ENCODE data around the gene TMEM176A.

The TMEM176A gene

DNA sequence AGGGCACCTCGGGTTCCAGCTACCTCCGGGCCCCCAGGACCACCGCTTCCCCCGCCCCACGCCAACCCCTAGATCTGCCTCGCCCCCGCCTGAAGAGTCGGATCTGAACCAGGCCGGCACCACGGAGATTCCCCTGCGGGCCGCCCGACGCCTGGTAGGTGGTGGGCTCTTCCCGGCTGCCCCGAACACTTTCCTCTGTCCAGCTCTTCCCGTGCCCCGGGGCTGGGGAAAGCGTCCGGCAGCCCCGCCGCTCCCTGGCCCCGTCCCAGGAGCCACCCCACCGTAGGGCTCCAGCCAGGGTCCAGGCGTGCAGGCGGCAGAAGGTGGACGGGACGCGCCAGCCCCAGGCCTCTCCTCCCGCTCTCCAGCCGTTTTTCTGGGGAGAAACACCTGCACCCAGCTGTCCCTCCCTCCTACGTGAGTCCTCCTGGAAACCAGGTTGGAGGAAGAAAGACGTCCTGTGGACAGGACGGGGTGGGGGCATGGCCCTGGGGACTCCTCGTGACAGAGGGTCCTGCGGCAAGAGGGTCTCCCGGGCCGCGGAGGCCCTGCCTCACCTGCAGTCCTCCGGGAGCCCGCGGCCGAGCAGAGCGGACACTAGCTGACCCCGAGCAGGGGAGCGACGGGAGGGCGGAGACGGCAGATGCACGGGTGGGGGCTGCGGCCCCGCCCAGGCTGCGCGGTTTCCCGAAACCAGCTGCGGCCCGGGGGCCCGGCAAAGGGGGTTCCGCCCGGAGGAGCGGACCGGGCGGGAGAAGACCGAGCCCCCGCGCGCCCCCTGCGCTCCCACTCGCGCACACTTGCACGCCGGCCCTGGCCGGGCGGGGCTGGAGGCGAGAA lies 608 bp upstream of the TMEM176A start, which contains the start of gene TMEM176B:
TSS of gene TMEM176B (minus strand) at position 624 of the 840 bp plus-strand sequence. CDS start 3,795 bp downstream, outside the sequence.
- Histone ChIP-seq H3K27me3 (no peaks in the 10 kb centered on the region), H3K4me3 (ENCODE audit: low read depth, low read length) (no peak within 1 kb of the TSS), H3K9me3 (no peaks in the 10 kb centered on the region; the same call in 1 of the 2 replicates), H3K36me3 (no peaks in the 10 kb centered on the region), H3K4me1 (no peaks in the 10 kb centered on the region)
- TF ChIP-seq, protein P1, sequence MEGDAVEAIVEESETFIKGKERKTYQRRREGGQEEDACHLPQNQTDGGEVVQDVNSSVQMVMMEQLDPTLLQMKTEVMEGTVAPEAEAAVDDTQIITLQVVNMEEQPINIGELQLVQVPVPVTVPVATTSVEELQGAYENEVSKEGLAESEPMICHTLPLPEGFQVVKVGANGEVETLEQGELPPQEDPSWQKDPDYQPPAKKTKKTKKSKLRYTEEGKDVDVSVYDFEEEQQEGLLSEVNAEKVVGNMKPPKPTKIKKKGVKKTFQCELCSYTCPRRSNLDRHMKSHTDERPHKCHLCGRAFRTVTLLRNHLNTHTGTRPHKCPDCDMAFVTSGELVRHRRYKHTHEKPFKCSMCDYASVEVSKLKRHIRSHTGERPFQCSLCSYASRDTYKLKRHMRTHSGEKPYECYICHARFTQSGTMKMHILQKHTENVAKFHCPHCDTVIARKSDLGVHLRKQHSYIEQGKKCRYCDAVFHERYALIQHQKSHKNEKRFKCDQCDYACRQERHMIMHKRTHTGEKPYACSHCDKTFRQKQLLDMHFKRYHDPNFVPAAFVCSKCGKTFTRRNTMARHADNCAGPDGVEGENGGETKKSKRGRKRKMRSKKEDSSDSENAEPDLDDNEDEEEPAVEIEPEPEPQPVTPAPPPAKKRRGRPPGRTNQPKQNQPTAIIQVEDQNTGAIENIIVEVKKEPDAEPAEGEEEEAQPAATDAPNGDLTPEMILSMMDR (IDR thresholded peaks at IDR 0.05; ENCODE audit: low read depth, low read length) = no peak
- no peak for DNase-seq

GRCh38 chr7:150801242-150801945 lies 825 bp downstream of the TMEM176A start:
- H3K4me3 ChIP-seq (ENCODE audit: low read depth, low read length) = no peak overlapping the region

GRCh38 chr7:150801946-150802771 lies 1.6 kb downstream of the TMEM176A start:
- H3K36me3 ChIP-seq = no peaks in the 10 kb centered on the region
- H3K4me3 ChIP-seq (ENCODE audit: low read depth, low read length) = no peak overlapping the region
- H3K4me1 ChIP-seq = no peaks in the 10 kb centered on the region
- no peak for DNase-seq
- no peaks in the 10 kb centered on the region for H3K27me3 ChIP-seq
- no peaks in the 10 kb centered on the region; the same call in 1 of the 2 replicates for H3K9me3 ChIP-seq
- TF ChIP-seq, protein P1 (IDR thresholded peaks at IDR 0.05; ENCODE audit: low read depth, low read length) = no peak

More at GRCh38 chr7:150801242-150801945, 825 bp downstream of the TMEM176A start:
- no peaks in the 10 kb centered on the region for H3K27me3 ChIP-seq
- TF ChIP-seq, protein P1 (IDR thresholded peaks at IDR 0.05; ENCODE audit: low read depth, low read length) = no peak
- H3K9me3 ChIP-seq = no peaks in the 10 kb centered on the region; the same call in 1 of the 2 replicates
- H3K4me1 ChIP-seq = no peaks in the 10 kb centered on the region
- H3K36me3 ChIP-seq = no peaks in the 10 kb centered on the region
- DNase-seq = no peak

GRCh38 chr7:150803161-150803860 lies 2.7 kb downstream of the TMEM176A start:
- Histone ChIP-seq H3K4me3 (ENCODE audit: low read depth, low read length) (no peak overlapping the region), H3K27me3 (no peaks in the 10 kb centered on the region), H3K36me3 (no peaks in the 10 kb centered on the region), H3K9me3 (no peaks in the 10 kb centered on the region; the same call in 1 of the 2 replicates), H3K4me1 (no peaks in the 10 kb centered on the region)
- DNase-seq = no peak
- TF ChIP-seq, protein P1 (IDR thresholded peaks at IDR 0.05; ENCODE audit: low read depth, low read length) = no peak

DNA sequence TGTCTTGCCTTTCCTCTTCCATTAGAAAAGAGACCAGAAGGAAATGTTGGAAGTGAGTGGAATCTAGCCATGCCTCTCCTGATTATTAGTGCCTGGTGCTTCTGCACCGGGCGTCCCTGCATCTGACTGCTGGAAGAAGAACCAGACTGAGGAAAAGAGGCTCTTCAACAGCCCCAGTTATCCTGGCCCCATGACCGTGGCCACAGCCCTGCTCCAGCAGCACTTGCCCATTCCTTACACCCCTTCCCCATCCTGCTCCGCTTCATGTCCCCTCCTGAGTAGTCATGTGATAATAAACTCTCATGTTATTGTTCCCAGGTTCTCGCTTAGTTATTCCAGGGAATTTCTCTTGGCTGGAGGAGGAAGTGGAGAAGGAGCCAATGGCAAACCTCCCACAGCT lies 4.2 kb downstream of the TMEM176A start:
- Histone ChIP-seq H3K4me1 (no peaks in the 10 kb centered on the region), H3K27me3 (no peaks in the 10 kb centered on the region)
- TF ChIP-seq, protein P1 (IDR thresholded peaks at IDR 0.05; ENCODE audit: low read depth, low read length) = no peak

More for the DNA sequence above, 4.2 kb downstream of the TMEM176A start:
- H3K4me3 ChIP-seq (ENCODE audit: low read depth, low read length) = no peak overlapping the region
- no peaks in the 10 kb centered on the region; the same call in 1 of the 2 replicates for H3K9me3 ChIP-seq
- H3K36me3 ChIP-seq = no peaks in the 10 kb centered on the region
- no peak for DNase-seq

All from BE2C (cell line).